SU-DHL-6 (cell line): ENCODE data around the gene HIVEP1.

ENCODE experiments used
- H2AFZ ChIP-seq: fragments of 200-600 bp; sonication (generic); 2 replicates; pipeline ENCODE4 v1.6.1; 2014; ENCODE audit warnings: low read depth, mild to moderate bottlenecking, moderate library complexity, mixed read lengths, antibody characterized with exemption, low read length; ENCODE audit not compliant: severe bottlenecking
- H3F3A ChIP-seq: fragments of 200-600 bp; shearing (Covaris generic); 2 replicates; pipeline ENCODE4 v1.6.0; 2016; ENCODE audit warnings: antibody characterized with exemption, mild to moderate bottlenecking; ENCODE audit not compliant: insufficient read depth
- H3K27ac ChIP-seq: fragments of 200-600 bp; sonication (generic); 2 replicates; pipeline ENCODE4 v1.5.1; 2016; ENCODE audit warnings: low read depth, mild to moderate bottlenecking, low read length, moderate library complexity, mixed read lengths
- H3K27me3 ChIP-seq: fragments of 200-600 bp; sonication (generic), shearing (Covaris generic); 2 replicates; pipeline ENCODE4 v1.6.0; 2014; ENCODE audit warnings: mild to moderate bottlenecking, low read length
- H3K36me3 ChIP-seq: fragments of 200-600 bp; sonication (generic); 2 replicates; pipeline ENCODE4 v1.6.1; 2014; ENCODE audit warnings: mild to moderate bottlenecking, low read length, mixed read lengths
- H3K4me2 ChIP-seq: fragments of 300-600, 200-600 bp; shearing (Covaris generic), sonication (generic); 2 replicates; pipeline ENCODE4 v1.6.0; 2014; ENCODE audit warnings: low read length, low read depth, mild to moderate bottlenecking; ENCODE audit not compliant: poor library complexity, severe bottlenecking
- H3K4me3 ChIP-seq: fragments of 200-600 bp; sonication (generic); 2 replicates; pipeline ENCODE4 v1.5.1; 2014; ENCODE audit warnings: antibody characterized with exemption, low read length, mild to moderate bottlenecking, mixed read lengths; ENCODE audit not compliant: insufficient read depth, poor library complexity, severe bottlenecking
- H3K79me2 ChIP-seq: fragments of 200-600 bp; sonication (generic); 2 replicates; pipeline ENCODE4 v1.6.1; 2014; ENCODE audit warnings: mild to moderate bottlenecking, low read length, moderate library complexity; ENCODE audit not compliant: insufficient read depth
- H3K9ac ChIP-seq: fragments of 200-600 bp; sonication (generic); 2 replicates; pipeline ENCODE4 v1.7.0; 2014; ENCODE audit warnings: mild to moderate bottlenecking, low read length
- H3K9me2 ChIP-seq: fragments of 200-600 bp; sonication (generic); replicated peaks from 2 replicates; pipeline ENCODE4 v1.6.1; 2014; ENCODE audit warnings: low read length; ENCODE audit not compliant: insufficient read depth
- H3K9me3 ChIP-seq: fragments of 200-600 bp; sonication (generic); 2 replicates; pipeline ENCODE4 v1.6.1; 2014; ENCODE audit warnings: low read length, mixed read lengths; ENCODE audit not compliant: insufficient read depth
- H4K20me1 ChIP-seq: fragments of 200-600 bp; sonication (generic); 2 replicates; pipeline ENCODE4 v1.6.1; 2014; ENCODE audit warnings: low read depth, mild to moderate bottlenecking, antibody characterized with exemption, low read length, moderate library complexity, mixed read lengths
- CTCF ChIP-seq: fragments of 200-600 bp; sonication (generic); IDR thresholded peaks from one replicate; pipeline ENCODE4 v1.5.1; 2017; ENCODE audit warnings: antibody characterized with exemption, mild to moderate bottlenecking, low read length, moderate library complexity; ENCODE audit not compliant: insufficient read depth, poor library complexity, severe bottlenecking
- EZH2phosphoT487 ChIP-seq: fragments of 200-600 bp; sonication (generic), shearing (Covaris generic); conservative IDR thresholded peaks from 2 replicates; pipeline ENCODE4 v1.6.1; 2018; ENCODE audit warnings: mild to moderate bottlenecking, antibody characterized with exemption, low read length, moderate library complexity, mixed read lengths

HIVEP1 gene

GRCh38 chr6:12172572-12172971 lies 160.5 kb downstream of the HIVEP1 start:
- Histone ChIP-seq H3F3A (no peaks in the 10 kb centered on the region), H3K4me2 (no peak overlapping the region), H3K9me2 (no peaks in the 10 kb centered on the region), H3K36me3 (no peaks in the 10 kb centered on the region), H4K20me1 (no peaks in the 10 kb centered on the region), H3K9me3 (no peaks in the 10 kb centered on the region), H3K27me3 (no peaks in the 10 kb centered on the region), H2AFZ (no peak overlapping the region), H3K9ac (no peak overlapping the region), H3K79me2 (no peaks in the 10 kb centered on the region), H3K27ac (no peak overlapping the region), H3K4me3 (no peak overlapping the region)
- TF ChIP-seq CTCF (no peak), EZH2phosphoT487 (no peak)

- H3K27ac ChIP-seq = no peak overlapping the region
- H3K9me3 ChIP-seq = no peaks in the 10 kb centered on the region
- H3F3A ChIP-seq = no peaks in the 10 kb centered on the region
- H2AFZ ChIP-seq = no peak overlapping the region
- no peaks in the 10 kb centered on the region for H4K20me1 ChIP-seq
- TF ChIP-seq EZH2phosphoT487 (no peak), CTCF (no peak)
- no peaks in the 10 kb centered on the region for H3K79me2 ChIP-seq
- H3K4me3 ChIP-seq = no peak overlapping the region
- no peaks in the 10 kb centered on the region for H3K36me3 ChIP-seq
- H3K4me2 ChIP-seq = no peak overlapping the region
- no peak overlapping the region for H3K9ac ChIP-seq
- no peaks in the 10 kb centered on the region for H3K27me3 ChIP-seq
- no peaks in the 10 kb centered on the region for H3K9me2 ChIP-seq
Measured at GRCh38 chr6:12173181-12173580, 161.1 kb downstream of the HIVEP1 start.

GRCh38 chr6:12173661-12174060 lies 161.5 kb downstream of the HIVEP1 start:
- Histone ChIP-seq H3K27ac (no peak overlapping the region), H3K27me3 (no peaks in the 10 kb centered on the region), H3K9me3 (no peaks in the 10 kb centered on the region), H2AFZ (no peak overlapping the region), H3K9me2 (no peaks in the 10 kb centered on the region), H3K9ac (no peak overlapping the region), H3K79me2 (no peaks in the 10 kb centered on the region), H3K4me3 (no peak overlapping the region), H3F3A (no peaks in the 10 kb centered on the region), H3K36me3 (no peaks in the 10 kb centered on the region), H4K20me1 (no peaks in the 10 kb centered on the region), H3K4me2 (no peak overlapping the region)
- TF ChIP-seq CTCF = no peak
- no peak for TF ChIP-seq EZH2phosphoT487

GRCh38 chr6:12174878-12175277 lies 162.8 kb downstream of the HIVEP1 start:
- Histone ChIP-seq H3K9me2 (no peaks in the 10 kb centered on the region), H3F3A (no peaks in the 10 kb centered on the region), H2AFZ (no peak overlapping the region), H3K27me3 (no peaks in the 10 kb centered on the region), H3K36me3 (no peaks in the 10 kb centered on the region), H3K4me3 (no peak overlapping the region), H3K9me3 (no peaks in the 10 kb centered on the region), H3K79me2 (no peaks in the 10 kb centered on the region), H3K4me2 (no peak overlapping the region), H4K20me1 (no peaks in the 10 kb centered on the region), H3K27ac (no peak overlapping the region), H3K9ac (no peak overlapping the region)
- no peak for TF ChIP-seq CTCF
- no peak for TF ChIP-seq EZH2phosphoT487
